Measurements from ENCODE around the gene NSRP1.
"Not testable (repeated sequence)": the region's sequence is repeated elsewhere in the genome, so short reads cannot be mapped to it uniquely, and the experiment has no call there.

Gene NSRP1

GRCh38 chr17:30116661-30117551 is at the start of gene NSRP1:
Gene NSRP1, plus strand, starts transcription at chr17:30116816. Its CDS starts 28 bp downstream, at chr17:30116844.
- peak; percentile 95 for DNase-seq

- no peak for DNase-seq
These were observed 48.2 kb upstream of the NSRP1 start for GRCh38 chr17:30068465-30068864.

GRCh38 chr17:30074254-30074653 is 42.4 kb upstream of the NSRP1 start:
- DNase-seq: no peak

GRCh38 chr17:30074730-30075129 is 41.9 kb upstream of the NSRP1 start:
- no peak for DNase-seq

GRCh38 chr17:30082773-30083172 is 33.8 kb upstream of the NSRP1 start:
- DNase-seq: no peak

- no peak for DNase-seq
These were observed 31.8 kb upstream of the NSRP1 start for GRCh38 chr17:30084788-30085187.

- no peak for DNase-seq
These were observed 29.7 kb upstream of the NSRP1 start for GRCh38 chr17:30086896-30087295.

GRCh38 chr17:30087431-30087830 is 29.2 kb upstream of the NSRP1 start:
- DNase-seq: not testable (repeated sequence)

- DNase-seq: no peak
These were observed 25.4 kb upstream of the NSRP1 start for GRCh38 chr17:30091121-30091670.

GRCh38 chr17:30091771-30092170 is 24.8 kb upstream of the NSRP1 start:
- DNase-seq: no peak

GRCh38 chr17:30092886-30093285 is 23.7 kb upstream of the NSRP1 start:
- no peak for DNase-seq

- DNase-seq: peak; percentile 48
These were observed 23.0 kb upstream of the NSRP1 start for GRCh38 chr17:30093463-30094147.

GRCh38 chr17:30095507-30096244 is 20.9 kb upstream of the NSRP1 start:
- no peak for DNase-seq

- no peak for DNase-seq
These were observed 14.8 kb upstream of the NSRP1 start for GRCh38 chr17:30101686-30102390.

- no peak for DNase-seq
These were observed 12.7 kb upstream of the NSRP1 start for GRCh38 chr17:30103921-30104320.

- DNase-seq: peak; percentile 78
These were observed 11.9 kb upstream of the NSRP1 start for GRCh38 chr17:30104575-30105339.

GRCh38 chr17:30112794-30113193 is 3.8 kb upstream of the NSRP1 start:
- DNase-seq: no peak

- DNase-seq: no peak
These were observed 3.4 kb upstream of the NSRP1 start for GRCh38 chr17:30113213-30113612.

- DNase-seq: no peak
These were observed 313 bp upstream of the NSRP1 start for GRCh38 chr17:30116345-30116660.

GRCh38 chr17:30117675-30118081 is 1.1 kb downstream of the NSRP1 start:
- no peak for DNase-seq

- DNase-seq: not testable (repeated sequence)
These were observed 2.0 kb downstream of the NSRP1 start for GRCh38 chr17:30118635-30119034.

- DNase-seq: no peak
These were observed 7.7 kb downstream of the NSRP1 start for GRCh38 chr17:30124273-30124796.
